Frontal cortex (tissue), 1 donor: ENCODE results near the gene NEUROG1. TPM values are rescaled to one million over a fixed set of nuclear protein-coding genes. Genes with fewer than 3 reads are reported as not detected.

Experiments used
- total RNA-seq: library from RNA; depleted of rRNA; stranded (reverse); fragments of >200 nt; gene quantifications from one replicate; pipeline ENCODE4 v1.2.3, GENCODE V29; 2014

Gene NEUROG1
- total RNA-seq, 1 donor from 2014 or later = 0.41 TPM

Other genes starting within 250 kb of the NEUROG1 start
- 134 TPM for gene MACROH2A1, start 136.7 kb downstream of the NEUROG1 start, total RNA-seq
- gene DCANP1, start 88.6 kb downstream of the NEUROG1 start, total RNA-seq = not detected
- gene TIFAB, start 83.6 kb downstream of the NEUROG1 start, total RNA-seq = not detected
- 7.7 TPM for gene CXCL14, start 43.0 kb upstream of the NEUROG1 start, total RNA-seq